ENCODE measurements around the gene OPHN1. TPM values are rescaled to one million over a fixed set of nuclear protein-coding genes. Genes with fewer than 3 reads are reported as not detected.

OPHN1 gene
- total RNA-seq, 1 experiment from 2014 or later, result 4.0 TPM

DNA sequence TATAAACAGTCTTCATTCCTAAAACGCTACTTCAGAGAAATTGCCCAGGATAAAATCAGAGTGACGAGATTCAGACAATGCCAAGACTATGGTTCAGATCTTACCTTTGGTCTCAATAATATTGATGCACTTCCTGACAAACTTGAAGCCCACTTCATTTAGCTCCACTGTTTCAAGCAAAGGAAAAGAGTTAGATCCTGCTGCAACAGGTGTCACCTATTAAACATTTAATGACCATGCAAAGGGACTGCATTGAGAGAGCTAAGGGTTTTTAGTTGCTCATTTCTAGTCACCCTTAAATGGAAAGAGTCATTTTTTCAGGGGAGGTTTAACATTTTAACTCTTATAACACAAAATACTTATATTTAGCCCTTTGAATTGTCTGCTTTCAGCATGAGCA, 239.5 kb downstream of the OPHN1 start:
- H3K27me3 Mint-ChIP-seq (ENCODE audit: insufficient read depth, unreplicated experiment), result peaks cover 33% of the 10 kb centered on the region
- no peaks in the 10 kb centered on the region for H3K9me3 Mint-ChIP-seq (ENCODE audit: unreplicated experiment)
- no peak overlapping the region for H3K27ac Mint-ChIP-seq (ENCODE audit: low read depth, unreplicated experiment)
- CTCF ChIA-PET, result interaction anchor here (0.6 to 2.1 kb wide), 5 partner anchors 179 to 1916 kb away, joined by 3 to 8 read pairs (median 5); no protein-coding TSS in a partner anchor
- peaks cover 7% of the 10 kb centered on the region for H3K36me3 Mint-ChIP-seq (ENCODE audit: insufficient read depth, unreplicated experiment)
- no peak for DNase-seq (ENCODE audit: unreplicated experiment)
- TF ChIP-seq, protein P1, sequence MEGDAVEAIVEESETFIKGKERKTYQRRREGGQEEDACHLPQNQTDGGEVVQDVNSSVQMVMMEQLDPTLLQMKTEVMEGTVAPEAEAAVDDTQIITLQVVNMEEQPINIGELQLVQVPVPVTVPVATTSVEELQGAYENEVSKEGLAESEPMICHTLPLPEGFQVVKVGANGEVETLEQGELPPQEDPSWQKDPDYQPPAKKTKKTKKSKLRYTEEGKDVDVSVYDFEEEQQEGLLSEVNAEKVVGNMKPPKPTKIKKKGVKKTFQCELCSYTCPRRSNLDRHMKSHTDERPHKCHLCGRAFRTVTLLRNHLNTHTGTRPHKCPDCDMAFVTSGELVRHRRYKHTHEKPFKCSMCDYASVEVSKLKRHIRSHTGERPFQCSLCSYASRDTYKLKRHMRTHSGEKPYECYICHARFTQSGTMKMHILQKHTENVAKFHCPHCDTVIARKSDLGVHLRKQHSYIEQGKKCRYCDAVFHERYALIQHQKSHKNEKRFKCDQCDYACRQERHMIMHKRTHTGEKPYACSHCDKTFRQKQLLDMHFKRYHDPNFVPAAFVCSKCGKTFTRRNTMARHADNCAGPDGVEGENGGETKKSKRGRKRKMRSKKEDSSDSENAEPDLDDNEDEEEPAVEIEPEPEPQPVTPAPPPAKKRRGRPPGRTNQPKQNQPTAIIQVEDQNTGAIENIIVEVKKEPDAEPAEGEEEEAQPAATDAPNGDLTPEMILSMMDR (IDR thresholded peaks at IDR 0.05; ENCODE audit: unreplicated experiment), result no peak
- POLR2A ChIA-PET, result no interaction called here
- no peak overlapping the region for H3K4me3 Mint-ChIP-seq (ENCODE audit: unreplicated experiment)
- intact Hi-C loops (cut with micrococcal nuclease), result loop anchor here (10.0 kb wide), 1 partner anchor 1091 kb away; no protein-coding TSS in a partner anchor
- no TSS peak for BruUV-seq (replicated peaks)
- no peaks in the 10 kb centered on the region for H3K4me1 Mint-ChIP-seq (ENCODE audit: insufficient read depth, unreplicated experiment)

DNA sequence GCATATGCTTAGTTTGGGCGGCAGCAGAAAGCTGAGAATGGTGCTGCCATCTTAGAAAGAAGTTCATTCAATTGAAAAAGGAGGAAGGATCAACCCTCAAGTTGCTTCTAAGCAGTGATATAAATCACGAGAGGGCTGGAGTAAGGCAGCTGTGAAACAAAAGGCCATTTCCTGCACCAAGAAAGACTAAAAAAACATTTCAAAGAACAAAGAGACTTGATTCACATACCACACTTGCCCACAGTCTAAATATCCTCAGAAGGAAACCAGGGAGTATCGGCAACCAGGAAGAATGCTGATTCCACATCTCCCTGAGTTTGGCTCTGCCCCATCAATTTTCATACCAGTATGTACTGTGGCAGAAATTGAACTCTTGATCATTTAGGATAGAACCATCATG, 240.1 kb downstream of the OPHN1 start:
- intact Hi-C loops (cut with micrococcal nuclease), result loop anchor here (10.0 kb wide), 1 partner anchor 1092 kb away; no protein-coding TSS in a partner anchor
- Mint-ChIP-seq H3K36me3 (ENCODE audit: insufficient read depth, unreplicated experiment) (peaks cover 7% of the 10 kb centered on the region), H3K4me3 (ENCODE audit: unreplicated experiment) (no peak overlapping the region), H3K4me1 (ENCODE audit: insufficient read depth, unreplicated experiment) (no peaks in the 10 kb centered on the region), H3K27me3 (ENCODE audit: insufficient read depth, unreplicated experiment) (peaks cover 33% of the 10 kb centered on the region), H3K27ac (ENCODE audit: low read depth, unreplicated experiment) (no peak overlapping the region), H3K9me3 (ENCODE audit: unreplicated experiment) (no peaks in the 10 kb centered on the region)
- DNase-seq (ENCODE audit: unreplicated experiment), result no peak
- CTCF ChIA-PET, result interaction anchor here (0.6 to 2.1 kb wide), 5 partner anchors 180 to 616 kb away, joined by 3 to 8 read pairs (median 5); no protein-coding TSS in a partner anchor
- TF ChIP-seq, protein P1 (IDR thresholded peaks at IDR 0.05; ENCODE audit: unreplicated experiment), result no peak
- no TSS peak for BruUV-seq (replicated peaks)
- POLR2A ChIA-PET, result no interaction called here

DNA sequence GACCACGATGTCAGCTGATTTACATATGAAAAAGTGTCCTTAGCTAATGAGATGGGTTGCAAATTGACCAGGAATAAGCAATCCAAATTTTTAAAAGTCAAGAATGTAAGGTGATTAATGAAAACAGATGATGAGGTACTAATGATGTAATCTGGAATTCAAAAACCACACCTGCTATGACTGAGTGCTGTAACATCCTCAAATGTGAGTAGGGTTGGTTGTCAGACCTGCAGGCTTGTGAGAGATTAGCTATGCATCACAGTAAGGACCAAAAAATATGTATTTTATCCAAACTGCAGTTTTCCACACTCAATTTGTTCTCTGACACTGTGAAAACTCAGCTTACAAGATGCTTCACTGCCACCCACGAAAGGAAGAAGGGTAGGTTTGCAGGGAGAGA, 242.5 kb downstream of the OPHN1 start:
- Mint-ChIP-seq H3K9me3 (ENCODE audit: unreplicated experiment) (no peaks in the 10 kb centered on the region), H3K4me3 (ENCODE audit: unreplicated experiment) (no peak overlapping the region), H3K27me3 (ENCODE audit: insufficient read depth, unreplicated experiment) (peaks cover 36% of the 10 kb centered on the region), H3K4me1 (ENCODE audit: insufficient read depth, unreplicated experiment) (no peaks in the 10 kb centered on the region), H3K36me3 (ENCODE audit: insufficient read depth, unreplicated experiment) (peaks cover 7% of the 10 kb centered on the region), H3K27ac (ENCODE audit: low read depth, unreplicated experiment) (no peak overlapping the region)
- POLR2A ChIA-PET, result no interaction called here
- CTCF ChIA-PET, result no interaction called here
- intact Hi-C loops (cut with micrococcal nuclease), result loop anchor here (10.0 kb wide), 1 partner anchor 1094 kb away; no protein-coding TSS in a partner anchor
- no TSS peak for BruUV-seq (replicated peaks)
- DNase-seq (ENCODE audit: unreplicated experiment), result no peak
- TF ChIP-seq, protein P1 (IDR thresholded peaks at IDR 0.05; ENCODE audit: unreplicated experiment), result no peak

DNA sequence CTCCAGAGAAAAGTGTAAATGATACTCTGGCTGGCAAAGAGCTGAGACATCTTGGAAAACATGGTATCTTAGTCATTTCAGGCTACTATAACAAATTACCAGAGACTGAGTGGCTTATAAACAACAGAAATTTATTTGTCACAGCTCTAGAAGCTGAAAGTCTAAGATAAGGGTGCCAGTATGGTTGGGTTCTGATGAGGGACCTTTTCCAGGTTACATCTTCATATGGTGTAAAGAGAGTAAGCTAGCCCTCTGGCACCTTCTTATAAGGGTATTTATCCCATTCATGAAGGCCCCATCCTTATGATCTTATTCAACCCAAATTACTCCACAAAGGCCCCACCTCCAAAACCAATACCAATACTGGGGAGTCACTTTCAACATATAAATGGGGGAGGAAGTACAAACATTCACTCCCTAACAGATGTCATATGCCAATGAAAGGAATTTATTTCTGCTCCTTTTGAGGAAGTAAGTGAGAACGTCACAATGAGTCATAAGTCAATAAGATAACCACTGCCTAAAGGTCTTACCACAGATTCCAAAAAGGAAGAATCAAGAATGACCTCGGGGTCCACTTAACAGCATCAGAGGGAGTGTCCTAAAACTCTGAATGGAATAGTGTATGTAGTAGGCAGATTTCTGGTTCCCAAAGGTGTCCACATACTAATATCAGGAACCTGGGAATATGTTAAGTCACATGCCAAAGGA, 246.6 kb downstream of the OPHN1 start:
- TF ChIP-seq, protein P1 (IDR thresholded peaks at IDR 0.05; ENCODE audit: unreplicated experiment), result no peak

More for the DNA sequence above, 246.6 kb downstream of the OPHN1 start:
- Mint-ChIP-seq H3K4me1 (ENCODE audit: insufficient read depth, unreplicated experiment) (no peaks in the 10 kb centered on the region), H3K36me3 (ENCODE audit: insufficient read depth, unreplicated experiment) (peaks cover 7% of the 10 kb centered on the region), H3K27me3 (ENCODE audit: insufficient read depth, unreplicated experiment) (peaks cover 19% of the 10 kb centered on the region), H3K4me3 (ENCODE audit: unreplicated experiment) (no peak overlapping the region), H3K9me3 (ENCODE audit: unreplicated experiment) (no peaks in the 10 kb centered on the region), H3K27ac (ENCODE audit: low read depth, unreplicated experiment) (no peak overlapping the region)
- intact Hi-C loops (cut with micrococcal nuclease), result no loop called here
- DNase-seq (ENCODE audit: unreplicated experiment), result no peak
- ChIA-PET POLR2A (no interaction called here), CTCF (interaction anchor here (0.6 to 3.9 kb wide), 3 partner anchors 10 to 621 kb away, joined by 3 to 33 read pairs (median 8); no protein-coding TSS in a partner anchor)
- BruUV-seq (replicated peaks), result no TSS peak
